Thoracic aorta (tissue), 2 donors: ENCODE measurements around the gene C3. TPM values are rescaled to one million over a fixed set of nuclear protein-coding genes. Genes with fewer than 3 reads are reported as not detected.

Experiments
- ATAC-seq: fragments of 150-250 bp; one replicate; pipeline ENCODE4 v1.8.0; 2017; ENCODE audit warnings: low read depth; ENCODE audit not compliant: insufficient number of reproducible peaks, low FRiP score
- DNase-seq: peaks from one replicate; pipeline ENCODE4 v3.0.0-alpha.2; 2020; ENCODE audit warnings: low spot score
- H3K27ac ChIP-seq, 2 donors: fragments of 200-600 bp; sonication (generic); 1 replicate in 1 of 2; 2 replicates in 1 of 2; pipeline ENCODE4 v1.5.1; 2016; ENCODE audit warnings: mild to moderate bottlenecking in 2 of 2, moderate library complexity in 2 of 2
- H3K27me3 ChIP-seq: fragments of 200-600 bp; sonication (generic); replicated peaks from 2 replicates; pipeline ENCODE4 v1.6.0; 2016; ENCODE audit warnings: mild to moderate bottlenecking; ENCODE audit not compliant: insufficient read depth
- H3K36me3 ChIP-seq: fragments of 200-600 bp; sonication (generic); one replicate; pipeline ENCODE4 v1.5.1; 2016
- H3K4me1 ChIP-seq, 2 donors: fragments of 200-600 bp; sonication (generic); 1 replicate in 1 of 2; 2 replicates in 1 of 2; pipeline versions ENCODE4 v1.5.1 to v1.6.0; 2016; ENCODE audit warnings: low read depth in 2 of 2, mild to moderate bottlenecking in 1 of 2; ENCODE audit not compliant: control insufficient read depth in 1 of 2
- H3K4me3 ChIP-seq: fragments of 200-600 bp; sonication (generic); 2 replicates; pipeline ENCODE4 v1.5.1; 2016; ENCODE audit warnings: mild to moderate bottlenecking
- H3K9me3 ChIP-seq: fragments of 200-600 bp; sonication (generic); 2 replicates; pipeline ENCODE4 v1.5.1; 2016
- total RNA-seq, 2 donors: library from RNA; depleted of rRNA; stranded (reverse); fragments of >200 nt; gene quantifications; one replicate each; pipeline versions ENCODE4 v1.1.0 to v1.2.3, GENCODE V29; 2016
- TF ChIP-seq, protein P1 (sequence below): fragments of 200-600 bp; sonication (generic); IDR thresholded peaks from one replicate; pipeline ENCODE4 v1.5.1; 2019; ENCODE audit warnings: antibody characterized with exemption

Gene C3
- total RNA-seq, 2 donors from 2014 or later, result 277 to 754 TPM

GRCh38 chr19:6654347-6655310 lies 65.8 kb downstream of the C3 start:
- Histone ChIP-seq H3K27me3 (no peaks in the 10 kb centered on the region), H3K9me3 (no peaks in the 10 kb centered on the region), H3K36me3 (no peaks in the 10 kb centered on the region), H3K4me3 (no peak overlapping the region), H3K27ac (no peak overlapping the region), H3K4me1 (no peaks in the 10 kb centered on the region)
- TF ChIP-seq, protein P1, sequence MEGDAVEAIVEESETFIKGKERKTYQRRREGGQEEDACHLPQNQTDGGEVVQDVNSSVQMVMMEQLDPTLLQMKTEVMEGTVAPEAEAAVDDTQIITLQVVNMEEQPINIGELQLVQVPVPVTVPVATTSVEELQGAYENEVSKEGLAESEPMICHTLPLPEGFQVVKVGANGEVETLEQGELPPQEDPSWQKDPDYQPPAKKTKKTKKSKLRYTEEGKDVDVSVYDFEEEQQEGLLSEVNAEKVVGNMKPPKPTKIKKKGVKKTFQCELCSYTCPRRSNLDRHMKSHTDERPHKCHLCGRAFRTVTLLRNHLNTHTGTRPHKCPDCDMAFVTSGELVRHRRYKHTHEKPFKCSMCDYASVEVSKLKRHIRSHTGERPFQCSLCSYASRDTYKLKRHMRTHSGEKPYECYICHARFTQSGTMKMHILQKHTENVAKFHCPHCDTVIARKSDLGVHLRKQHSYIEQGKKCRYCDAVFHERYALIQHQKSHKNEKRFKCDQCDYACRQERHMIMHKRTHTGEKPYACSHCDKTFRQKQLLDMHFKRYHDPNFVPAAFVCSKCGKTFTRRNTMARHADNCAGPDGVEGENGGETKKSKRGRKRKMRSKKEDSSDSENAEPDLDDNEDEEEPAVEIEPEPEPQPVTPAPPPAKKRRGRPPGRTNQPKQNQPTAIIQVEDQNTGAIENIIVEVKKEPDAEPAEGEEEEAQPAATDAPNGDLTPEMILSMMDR, result no peak
- DNase-seq, result no peak
- no peak for ATAC-seq

GRCh38 chr19:6652805-6653094 lies 67.7 kb downstream of the C3 start:
- no peaks in the 10 kb centered on the region for H3K27me3 ChIP-seq
- TF ChIP-seq, protein P1, result no peak
- DNase-seq, result no peak
- H3K4me3 ChIP-seq, result no peak overlapping the region
- no peaks in the 10 kb centered on the region for H3K4me1 ChIP-seq
- H3K27ac ChIP-seq, result no peak overlapping the region
- no peak for ATAC-seq
- no peaks in the 10 kb centered on the region for H3K36me3 ChIP-seq
- no peaks in the 10 kb centered on the region for H3K9me3 ChIP-seq

- no peak for DNase-seq
- H3K4me1 ChIP-seq, result no peaks in the 10 kb centered on the region
- TF ChIP-seq, protein P1, result no peak
- no peaks in the 10 kb centered on the region for H3K27me3 ChIP-seq
- no peaks in the 10 kb centered on the region for H3K36me3 ChIP-seq
- no peak overlapping the region for H3K4me3 ChIP-seq
- H3K9me3 ChIP-seq, result no peaks in the 10 kb centered on the region
- no peak for ATAC-seq
- H3K27ac ChIP-seq, result no peak overlapping the region
Measured at GRCh38 chr19:6651965-6652804, 68.3 kb downstream of the C3 start.

- H3K36me3 ChIP-seq, result no peaks in the 10 kb centered on the region
- H3K4me1 ChIP-seq, result no peaks in the 10 kb centered on the region
- no peak for ATAC-seq
- no peak overlapping the region for H3K4me3 ChIP-seq
- TF ChIP-seq, protein P1, result no peak
- DNase-seq, result no peak
- H3K27me3 ChIP-seq, result no peaks in the 10 kb centered on the region
- no peak overlapping the region for H3K27ac ChIP-seq
- no peaks in the 10 kb centered on the region for H3K9me3 ChIP-seq
Measured at GRCh38 chr19:6649185-6649584, 71.3 kb downstream of the C3 start.

- H3K27me3 ChIP-seq, result no peaks in the 10 kb centered on the region
- no peaks in the 10 kb centered on the region for H3K9me3 ChIP-seq
- TF ChIP-seq, protein P1, result no peak
- H3K4me3 ChIP-seq, result no peak overlapping the region
- no peak for ATAC-seq
- H3K4me1 ChIP-seq, result no peaks in the 10 kb centered on the region
- H3K36me3 ChIP-seq, result no peaks in the 10 kb centered on the region
- H3K27ac ChIP-seq, result no peak overlapping the region
- no peak for DNase-seq
Measured at GRCh38 chr19:6648141-6648715, 72.2 kb downstream of the C3 start.
